Hypothalamus (tissue), 51 donors: Measurements from ENCODE around the gene PCP4.

ENCODE experiments used
- DNase-seq, 51 donors: peaks; one replicate each; lab custom pipeline; 2025; lab: John Stamatoyannopoulos, UW

PCP4 gene

DNA sequence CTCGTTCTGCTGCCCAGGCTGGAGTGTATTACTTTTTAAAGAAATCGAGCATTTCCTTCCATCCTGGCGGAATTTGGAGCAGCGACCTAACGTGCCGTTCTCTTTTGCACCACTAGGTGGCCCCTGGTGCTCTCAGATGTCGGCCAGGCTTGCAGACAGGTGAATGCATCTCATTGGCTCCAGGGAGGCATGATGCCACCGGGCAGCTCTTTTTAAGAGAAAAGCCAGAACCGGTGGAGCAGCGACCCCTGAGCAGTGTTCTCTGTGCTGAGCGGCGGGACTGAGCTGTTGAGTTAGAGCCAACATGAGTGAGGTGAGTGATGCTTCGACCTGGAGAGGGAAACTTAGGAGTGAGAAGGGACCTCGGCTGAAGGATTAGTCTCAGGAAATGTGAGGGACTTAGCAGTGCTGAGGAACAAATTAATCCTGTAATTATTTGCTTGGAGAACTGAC lies at the start of gene PCP4:
Gene PCP4 (plus strand): TSS at position 241 of the 453 bp plus-strand sequence. CDS start 64 bp downstream, at position 305.
- peak in 40 of 51 donors; percentile 4 to 75 (median 36) for DNase-seq

DNA sequence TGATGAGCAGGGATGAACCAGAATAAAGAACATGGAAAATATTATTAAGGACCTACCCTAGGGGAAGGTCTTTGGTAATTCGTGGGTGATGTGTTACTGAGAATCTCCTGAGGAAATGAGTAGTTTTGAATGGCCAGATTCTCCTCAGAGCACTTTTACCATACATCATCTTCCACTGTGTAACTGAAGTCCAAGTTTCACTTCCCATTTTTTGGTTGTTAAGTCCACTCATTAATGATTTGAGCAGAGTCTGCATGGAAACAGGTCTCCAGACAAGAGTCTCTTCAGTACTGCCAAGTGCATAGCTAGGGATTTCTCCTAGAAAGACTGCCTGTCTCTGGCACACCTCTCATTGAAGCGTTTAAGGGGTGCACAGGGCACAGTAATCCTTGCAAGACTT lies 48.7 kb upstream of the PCP4 start:
- DNase-seq = no peak

DNA sequence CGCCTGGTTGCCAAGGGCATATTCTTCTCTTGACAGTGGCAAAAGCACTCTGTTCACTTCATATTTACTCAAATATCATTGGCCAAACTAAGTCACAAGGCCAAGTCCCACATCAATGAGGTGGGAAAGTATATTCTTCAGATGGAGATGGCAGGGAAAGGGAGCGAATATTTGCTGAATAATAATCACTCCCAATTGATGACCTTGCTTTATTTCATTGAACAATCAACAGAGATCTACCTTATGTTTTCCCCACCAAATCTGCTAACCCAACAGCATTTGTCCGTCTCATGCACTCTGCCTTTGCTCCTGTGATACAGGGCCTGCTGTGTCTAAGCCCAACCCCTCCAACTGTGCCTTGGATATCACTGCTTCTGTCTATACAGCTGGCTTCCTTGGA lies 45.2 kb upstream of the PCP4 start:
- no peak for DNase-seq

DNA sequence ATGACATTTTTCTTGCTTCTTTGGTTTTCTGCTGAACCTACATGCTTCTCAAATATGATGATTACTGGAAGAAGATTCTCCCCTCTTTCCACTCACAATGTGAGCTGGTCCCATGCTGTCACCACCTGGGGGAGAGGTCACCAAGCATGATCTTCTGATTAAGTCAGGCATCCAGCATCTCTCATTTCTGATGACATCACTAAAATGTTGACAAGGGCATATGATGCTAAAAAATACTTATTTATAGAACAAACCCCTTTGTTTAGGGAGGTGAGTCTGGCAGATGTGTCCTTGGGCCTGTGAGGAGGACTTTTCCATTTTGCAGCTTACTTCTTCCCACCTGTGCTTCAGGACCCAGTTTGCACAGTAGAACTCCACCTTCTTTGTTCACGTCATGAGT lies 42.0 kb upstream of the PCP4 start:
- DNase-seq = no peak

DNA sequence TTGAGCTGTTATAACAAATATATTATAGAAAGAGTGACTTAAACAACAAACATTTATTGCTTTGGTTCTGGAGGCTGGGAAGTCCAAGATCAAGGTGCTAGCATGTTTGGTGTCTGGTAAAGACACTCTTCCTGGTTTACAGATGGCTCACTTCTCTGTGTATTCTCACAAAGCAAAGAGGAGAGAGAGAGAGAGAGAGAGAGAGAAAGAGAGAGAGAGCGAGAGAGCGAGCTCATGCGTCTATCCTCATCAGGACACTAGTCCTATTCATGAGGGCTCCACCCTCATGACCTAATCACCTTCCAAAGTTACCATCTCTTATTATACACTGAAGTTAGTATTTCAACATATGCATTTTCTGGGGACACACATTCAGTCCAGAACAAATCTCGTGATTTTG lies 32.7 kb upstream of the PCP4 start:
- no peak for DNase-seq

DNA sequence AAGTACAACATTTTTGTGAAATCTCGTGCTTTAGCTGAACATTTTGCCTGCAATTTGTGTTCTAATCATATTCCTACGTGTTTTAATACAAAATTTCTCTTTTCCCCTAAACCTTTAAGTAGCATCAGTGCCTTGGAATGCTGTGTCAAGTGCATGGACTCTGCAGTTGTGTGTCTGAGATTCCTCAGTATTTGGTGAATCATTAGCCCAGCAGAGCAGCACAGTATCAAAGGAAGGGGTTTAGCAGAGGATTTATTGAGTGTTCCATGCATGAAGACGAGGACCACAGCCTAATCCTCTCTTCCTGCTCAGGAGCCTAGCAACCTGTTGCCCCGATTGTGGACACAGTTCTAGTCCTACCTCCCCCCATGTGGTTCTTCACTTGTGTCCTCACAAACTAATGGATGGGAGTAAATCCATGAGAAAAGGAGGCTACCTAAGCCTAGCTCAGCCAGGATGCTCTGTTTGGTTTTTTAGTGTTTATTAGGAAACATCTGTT lies 29.3 kb upstream of the PCP4 start:
- DNase-seq = no peak

DNA sequence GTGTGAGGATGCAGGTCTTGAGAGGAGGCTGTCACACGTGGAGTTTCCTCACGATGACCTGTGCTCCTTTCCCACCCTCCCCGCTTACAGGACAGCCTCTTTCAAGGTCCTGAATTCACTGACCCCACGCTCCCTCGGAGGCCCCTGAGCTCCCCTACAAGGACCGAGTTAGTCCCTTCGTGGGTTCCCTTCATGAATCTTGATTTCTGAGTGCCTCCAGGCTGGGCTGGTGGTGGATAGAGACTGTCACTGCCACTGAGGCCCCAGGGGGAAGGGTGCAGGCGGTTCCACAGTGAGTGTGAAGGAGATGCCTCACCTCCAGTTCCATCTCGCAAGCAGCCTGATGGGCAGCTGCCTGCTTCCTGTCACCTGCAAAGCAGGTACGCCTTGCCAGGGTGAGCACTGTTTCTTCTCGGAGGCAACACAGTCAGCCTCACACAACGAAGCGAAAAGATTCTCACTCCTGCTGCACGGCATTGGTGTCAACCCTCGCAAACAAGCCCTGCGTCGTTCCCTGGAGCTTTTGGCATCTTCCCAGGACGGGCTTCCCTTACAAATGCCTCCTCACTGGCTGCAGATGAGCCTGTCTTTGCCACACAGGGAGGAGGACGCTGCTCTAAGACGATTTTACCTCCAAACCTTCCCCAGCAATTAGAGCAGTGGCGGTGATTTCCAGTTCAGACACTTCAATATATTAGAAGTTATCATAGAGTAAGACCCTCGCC lies 26.7 kb upstream of the PCP4 start:
- peak in 4 of 51 donors; percentile 3 to 7 (median 6) for DNase-seq

DNA sequence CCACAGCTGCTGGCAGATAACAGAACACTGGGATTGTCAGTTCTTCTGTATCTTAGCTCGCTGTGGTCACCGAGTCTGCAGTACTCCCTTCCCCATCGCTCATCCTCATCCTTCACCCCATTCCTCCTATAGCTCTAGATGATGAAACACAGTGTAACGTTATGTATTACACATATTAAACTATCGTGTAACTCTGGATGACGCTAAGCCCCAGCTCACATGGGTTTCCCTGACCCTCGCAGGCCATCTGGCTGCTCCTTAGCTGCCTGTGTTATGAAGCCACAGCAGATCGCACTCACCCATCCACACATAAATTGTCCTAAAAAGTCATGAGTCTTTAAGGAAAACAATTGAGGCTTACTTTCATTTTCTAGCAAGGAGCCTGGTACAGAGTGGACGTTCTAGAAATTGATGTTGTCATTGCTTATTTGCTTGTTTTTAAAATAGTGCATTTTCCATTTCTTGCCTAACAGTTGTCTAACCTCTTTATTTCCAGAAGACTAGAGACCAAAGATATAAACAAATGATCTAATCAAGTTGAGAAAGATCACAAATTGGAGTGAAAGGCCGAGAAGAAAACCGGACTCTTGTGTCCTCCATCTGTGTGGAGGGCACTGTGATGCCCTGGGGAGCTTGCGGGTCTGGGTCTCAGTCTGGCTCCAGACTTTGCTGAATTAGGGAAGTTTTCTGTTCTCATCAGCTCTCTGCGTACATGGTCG lies 24.3 kb upstream of the PCP4 start:
- DNase-seq = no peak

DNA sequence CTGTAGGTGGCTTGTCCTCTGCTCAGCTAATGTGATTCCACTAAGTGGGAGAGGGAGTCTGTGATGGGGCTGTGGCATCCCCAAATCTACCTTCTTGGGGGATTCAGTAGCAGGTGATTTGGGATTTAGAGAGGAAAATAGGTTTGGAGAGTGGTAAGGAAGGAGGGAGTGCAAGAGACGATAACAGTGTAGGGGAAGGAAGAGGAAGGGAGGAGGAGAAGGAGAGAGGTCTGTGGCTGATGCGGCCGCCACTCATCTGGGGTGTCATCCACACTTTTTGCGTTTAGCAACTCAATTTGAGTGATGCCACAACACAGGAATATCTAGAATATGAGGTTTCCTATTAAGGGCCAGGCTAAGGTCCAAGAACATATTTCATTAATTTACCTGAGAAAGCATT lies 23.8 kb upstream of the PCP4 start:
- DNase-seq = no peak

DNA sequence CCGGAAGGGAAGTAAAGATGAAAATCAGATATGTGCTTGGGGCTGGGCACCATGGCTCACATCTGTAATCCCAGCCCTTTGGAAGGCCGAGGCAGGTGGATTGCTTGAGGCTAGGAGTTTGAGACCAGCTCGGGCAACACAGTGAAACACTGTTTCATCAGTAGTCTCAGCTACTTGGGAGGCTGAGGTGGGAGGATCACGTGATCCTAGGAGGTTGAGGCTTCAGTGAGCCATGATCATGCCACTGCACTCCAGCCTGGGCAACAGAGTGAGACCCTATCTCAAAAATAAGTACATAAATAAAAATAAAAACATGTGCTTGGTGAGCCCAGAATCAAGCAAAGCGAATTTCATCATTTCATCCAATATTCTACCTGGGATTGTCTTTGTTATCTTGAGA lies 23.3 kb upstream of the PCP4 start:
- no peak for DNase-seq

DNA sequence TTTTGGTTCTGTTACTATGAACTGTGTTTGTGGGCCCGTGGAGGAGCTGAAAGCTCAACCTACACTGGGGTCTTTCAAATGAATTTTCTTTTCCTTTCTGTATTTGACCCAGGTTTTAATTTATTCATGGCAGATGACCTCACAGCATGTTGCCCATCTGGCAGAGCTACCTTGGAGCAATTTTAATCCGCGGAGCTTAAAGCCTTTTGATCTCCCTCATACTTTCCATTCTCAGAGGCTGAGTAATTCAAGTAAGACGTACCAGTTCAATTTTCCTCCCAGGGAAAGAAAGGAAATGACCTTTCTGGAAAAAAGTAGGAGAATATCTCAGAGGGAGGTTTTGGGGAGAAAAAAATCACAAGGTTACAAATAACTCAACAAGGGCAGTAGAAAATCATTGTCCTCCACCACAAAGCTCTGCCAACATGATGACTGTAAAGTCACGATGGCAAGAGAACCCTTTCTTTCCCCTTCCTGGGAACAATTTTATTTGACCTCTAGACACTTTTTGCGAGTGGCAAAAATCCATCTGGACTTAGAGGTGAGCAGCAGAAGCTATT lies 21.6 kb upstream of the PCP4 start:
- DNase-seq = no peak

DNA sequence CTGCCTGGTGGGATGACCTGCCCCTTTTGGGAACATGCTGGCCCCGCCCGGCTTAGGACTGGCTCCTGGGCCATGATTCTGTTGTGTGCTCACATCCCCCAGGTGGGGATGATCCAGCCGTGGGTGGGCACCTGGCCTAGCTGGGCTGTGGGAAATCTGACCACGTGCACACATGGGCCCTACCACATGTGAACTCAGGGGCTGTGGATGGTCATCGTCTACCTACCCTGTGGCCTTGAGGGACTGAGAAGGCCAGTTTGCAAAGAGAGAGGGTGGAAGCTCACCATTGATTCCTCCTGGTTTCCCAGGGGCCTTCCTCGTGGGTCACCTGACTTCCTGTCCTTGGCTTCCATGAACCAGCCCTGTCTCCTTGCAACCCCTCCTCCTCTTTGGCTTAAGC lies 19.4 kb upstream of the PCP4 start:
- DNase-seq = no peak

DNA sequence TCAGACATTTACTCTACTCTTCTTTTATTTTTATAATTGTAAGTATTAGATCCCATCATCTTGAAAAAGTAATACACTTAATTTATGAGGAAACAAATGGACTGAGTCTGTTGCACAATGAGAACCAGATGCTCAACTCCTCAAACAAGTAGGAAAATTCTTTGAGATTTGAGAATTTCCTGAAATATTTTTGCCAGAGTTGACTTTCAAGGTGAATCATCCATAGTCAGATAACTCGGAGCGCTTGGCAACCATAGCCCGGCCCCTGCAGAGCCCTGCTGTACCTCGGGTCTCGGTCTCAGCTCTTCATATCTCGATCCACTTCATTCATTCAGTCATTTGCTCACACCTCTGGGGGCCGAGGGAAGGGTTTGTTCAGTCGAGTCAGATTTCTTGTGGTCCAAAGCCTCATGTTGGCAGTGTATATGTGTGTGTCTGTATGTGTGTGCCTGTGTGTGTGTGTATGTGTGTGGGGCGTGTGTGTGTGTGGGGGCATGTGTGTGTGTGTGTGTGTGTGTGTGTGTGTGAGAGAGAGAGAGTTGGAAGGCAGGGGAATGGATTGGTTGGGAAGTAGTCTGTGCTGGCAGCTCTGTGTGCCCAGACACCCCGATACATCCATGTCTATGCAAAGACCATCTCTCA lies 18.1 kb upstream of the PCP4 start:
- DNase-seq = no peak

DNA sequence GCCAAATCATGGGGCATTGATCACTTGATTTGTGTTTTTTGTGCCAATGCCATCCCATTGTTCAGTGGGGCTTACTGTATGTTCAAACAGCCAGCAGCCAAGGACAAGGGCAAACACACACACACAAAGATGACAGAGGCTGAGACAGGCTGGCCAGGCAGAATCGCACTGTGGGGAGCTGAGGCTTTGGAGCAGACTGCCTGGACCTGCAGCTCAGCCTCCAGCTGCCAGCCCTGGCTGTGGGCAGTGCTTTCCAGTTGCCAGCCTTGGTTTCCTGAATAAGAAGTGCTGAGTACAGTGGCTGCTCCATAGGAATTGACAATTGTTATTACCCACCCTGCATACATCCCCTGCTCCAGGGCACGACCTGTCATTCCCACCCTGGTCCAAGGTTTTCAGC lies 16.9 kb upstream of the PCP4 start:
- DNase-seq = no peak

DNA sequence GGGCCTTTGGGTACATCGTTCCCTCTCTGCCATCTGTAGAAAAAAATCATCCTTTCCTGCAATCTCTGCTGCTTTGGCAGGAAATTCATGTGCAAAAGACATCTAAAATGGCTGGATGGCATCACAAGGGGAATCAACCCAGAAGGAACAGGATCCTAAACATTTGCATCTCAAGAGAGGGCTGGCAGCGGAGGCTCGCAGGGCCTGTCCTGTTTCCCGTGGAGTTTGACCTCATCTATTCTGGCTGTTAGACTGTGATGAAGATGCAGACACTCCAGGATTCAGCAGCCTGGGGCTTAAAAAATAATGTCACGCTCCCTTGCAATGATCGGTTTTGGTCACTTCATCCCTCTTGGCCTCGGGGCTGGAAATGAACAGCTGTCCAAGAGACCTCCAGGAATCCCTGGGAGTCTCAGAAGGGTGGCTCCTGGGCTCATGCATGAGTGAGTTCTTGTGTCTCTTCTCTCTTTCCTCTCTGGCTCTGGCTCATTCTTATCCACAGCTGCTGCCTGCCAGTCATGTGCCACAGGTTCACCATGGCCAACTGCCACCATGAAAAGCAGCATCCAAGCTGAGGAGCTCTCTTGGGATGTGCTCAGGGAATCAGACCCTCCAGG lies 16.1 kb upstream of the PCP4 start:
- DNase-seq = no peak

DNA sequence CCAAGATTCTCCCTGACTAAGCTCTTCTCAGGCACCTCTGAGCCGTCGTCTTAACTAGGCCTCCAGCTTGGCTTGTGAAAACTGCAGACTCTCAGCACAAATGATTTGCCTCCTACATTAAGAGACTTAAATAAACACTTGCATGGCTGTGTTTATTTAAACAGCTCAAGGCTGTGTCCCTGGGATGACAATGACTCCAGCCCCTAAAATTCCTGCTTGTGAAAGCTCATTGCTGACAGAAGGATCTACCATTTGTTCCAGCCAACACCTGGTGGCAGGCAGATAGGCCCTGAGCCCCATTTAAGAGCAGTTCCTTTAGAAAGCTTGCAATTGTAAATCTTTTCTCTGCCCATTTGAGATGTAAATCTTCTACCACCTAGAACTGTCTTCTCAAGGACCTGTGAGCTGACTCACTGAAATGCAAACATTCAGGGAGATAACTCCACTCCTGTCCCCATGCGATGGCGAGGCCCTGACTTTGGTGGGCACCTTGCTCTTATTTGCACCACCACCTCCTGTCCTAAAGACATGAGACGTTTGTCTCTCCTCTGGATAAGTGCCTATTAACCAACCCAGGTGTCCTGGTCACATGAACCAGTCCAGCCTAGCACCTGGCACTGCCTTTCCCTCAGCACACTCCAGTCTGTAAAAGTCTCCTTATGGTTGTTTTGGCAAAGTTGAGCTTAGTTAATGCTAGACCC lies 15.1 kb upstream of the PCP4 start:
- no peak for DNase-seq

DNA sequence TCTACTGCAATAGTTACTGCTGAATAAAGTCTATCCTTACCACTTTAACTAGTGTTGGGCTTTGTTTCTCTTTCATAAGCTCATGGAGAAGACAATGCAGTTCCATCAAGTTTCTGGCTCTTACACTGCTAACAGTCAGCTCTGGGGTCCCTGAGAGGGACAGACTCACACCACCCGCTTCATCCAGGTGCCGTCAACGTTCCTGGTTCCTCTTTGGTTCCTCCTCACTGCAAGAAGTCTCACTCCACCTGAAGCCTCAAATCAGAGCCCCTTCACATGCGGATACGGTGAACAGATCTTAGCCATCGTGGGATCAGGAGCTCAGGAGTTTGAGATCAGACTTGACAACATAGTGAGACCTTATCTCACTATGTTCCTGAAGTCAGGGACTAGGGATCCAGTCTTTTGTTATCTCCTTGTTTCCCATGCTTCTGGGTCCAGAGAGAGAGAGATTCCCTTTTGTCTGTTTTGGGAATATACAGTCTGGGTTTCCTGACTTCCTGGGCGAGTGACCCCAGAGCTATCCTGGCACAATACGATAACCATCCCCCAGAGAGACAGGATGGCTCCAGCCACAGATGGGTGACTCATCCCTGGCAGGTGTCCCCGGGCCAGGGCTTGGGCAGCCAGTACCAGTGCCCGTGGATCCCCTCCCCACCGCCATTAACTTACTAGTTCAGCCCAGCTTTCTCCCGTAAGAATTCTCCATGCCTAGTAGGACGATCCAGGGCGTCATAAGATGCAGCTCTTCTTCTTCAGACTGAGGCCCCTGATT lies 14.3 kb upstream of the PCP4 start:
- DNase-seq = no peak

DNA sequence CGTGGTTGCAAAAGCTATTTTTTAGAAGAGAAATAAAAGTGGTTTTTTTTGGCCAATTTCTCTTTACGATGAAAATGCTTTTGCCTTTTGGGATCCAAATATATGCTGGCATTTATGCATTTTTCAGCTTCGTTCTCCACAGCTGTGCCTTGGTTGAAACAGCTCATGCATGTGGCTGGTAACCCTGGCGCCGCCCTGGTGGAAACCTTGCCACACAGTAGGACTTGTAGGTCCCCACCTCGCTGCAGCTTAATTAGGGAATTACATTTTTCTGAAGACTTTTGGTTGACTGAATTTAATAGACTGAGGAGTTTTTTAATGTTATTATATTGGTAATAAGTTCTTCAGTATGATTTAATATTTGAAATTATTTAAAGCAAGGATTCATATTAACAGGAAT lies 12.7 kb upstream of the PCP4 start:
- no peak for DNase-seq

DNA sequence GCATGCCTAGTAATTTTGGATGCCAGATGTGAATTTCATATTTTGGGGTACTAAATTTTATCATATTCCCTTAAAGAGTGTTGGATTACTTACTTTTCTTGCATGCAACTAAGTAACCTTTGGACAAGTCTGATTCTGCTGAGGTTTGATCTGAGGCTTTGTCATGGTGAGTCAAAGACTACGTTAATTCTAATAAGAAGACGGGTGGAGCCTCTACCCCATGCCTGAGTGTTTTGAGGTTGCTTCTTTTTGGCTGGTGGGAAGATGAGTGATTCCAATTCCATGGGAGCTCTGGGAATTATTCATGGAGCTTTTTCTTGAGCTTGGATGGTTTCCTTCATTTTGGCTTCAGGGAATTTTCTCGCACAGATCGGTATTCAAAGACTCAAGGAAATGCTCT lies 11.6 kb upstream of the PCP4 start:
- DNase-seq = no peak
